BJ (cell line): ENCODE results near the gene CRTAC1. TPM values are rescaled to one million over a fixed set of nuclear protein-coding genes. Genes with fewer than 3 reads are reported as not detected.

Source experiments
- CTCF ChIA-PET: fragments of 350-600 bp; formaldehyde crosslinking; extraction: SDS; loops from one replicate; lab custom pipeline; 2021; ENCODE audit warnings: antibody characterized with exemption, inconsistent platforms; lab: Yijun Ruan, JAX
- POLR2A ChIA-PET: fragments of 300-600 bp; sonication (Branson Sonifier 250); formaldehyde crosslinking; extraction: SDS; loops from one replicate; lab custom pipeline; 2021; ENCODE audit warnings: antibody characterized with exemption; lab: Charles Lee
- DNase-seq: peaks from one replicate; pipeline ENCODE4 v3.0.0-alpha.2; 2011; ENCODE audit warnings: low read depth
- H3K27me3 ChIP-seq: 2 replicates; pipeline ENCODE4 v1.6.0; 2011; ENCODE audit warnings: low read length; ENCODE audit not compliant: control insufficient read depth, insufficient read depth
- H3K36me3 ChIP-seq: 2 replicates; pipeline ENCODE4 v1.5.1; 2011; ENCODE audit warnings: low read length; ENCODE audit not compliant: control insufficient read depth, insufficient read depth
- H3K4me3 ChIP-seq: 2 replicates; pipeline ENCODE4 v1.5.1; 2011; ENCODE audit warnings: low read depth, mild to moderate bottlenecking, control low read depth, low read length
- CTCF ChIP-seq: IDR thresholded peaks from 2 replicates; pipeline ENCODE4 v1.5.1; 2011; ENCODE audit warnings: low read depth, mild to moderate bottlenecking, control low read depth, inconsistent platforms, low read length, moderate library complexity; ENCODE audit not compliant: insufficient read depth
- polyA plus RNA-seq: library from polyadenylated mRNA; depleted of rRNA; stranded (reverse); fragments of >200 nt; gene quantifications from 2 replicates; pipeline ENCODE4 v1.2.3, GENCODE V29; 2011

Gene CRTAC1
- polyA plus RNA-seq, 1 experiment: not detected

GRCh38 chr10:97913193-97913592 lies 117.2 kb downstream of the CRTAC1 start:
- Histone ChIP-seq H3K27me3 (peaks cover 5% of the 10 kb centered on the region), H3K36me3 (no peaks in the 10 kb centered on the region), H3K4me3 (no peak overlapping the region)
- CTCF ChIA-PET: interaction anchor here (4.1 kb wide), 1 partner anchor 129 kb away, joined by 70 read pairs; no protein-coding TSS in a partner anchor
- POLR2A ChIA-PET: no interaction called here
- no peak for DNase-seq
- TF ChIP-seq CTCF: no peak

- POLR2A ChIA-PET: no interaction called here
- peaks cover 5% of the 10 kb centered on the region for H3K27me3 ChIP-seq
- no peak for TF ChIP-seq CTCF
- H3K4me3 ChIP-seq: no peak overlapping the region
- CTCF ChIA-PET: interaction anchor here (1.3 to 2.9 kb wide), 2 partner anchors 11 to 130 kb away, joined by 3 to 6 read pairs; no protein-coding TSS in a partner anchor
- H3K36me3 ChIP-seq: no peaks in the 10 kb centered on the region
- no peak for DNase-seq
Observed at GRCh38 chr10:97911217-97911616, 119.2 kb downstream of the CRTAC1 start.

GRCh38 chr10:97910661-97911060 lies 119.8 kb downstream of the CRTAC1 start:
- CTCF ChIA-PET: interaction anchor here (1.3 to 2.9 kb wide), 2 partner anchors 12 to 131 kb away, joined by 3 to 6 read pairs; no protein-coding TSS in a partner anchor
- no peaks in the 10 kb centered on the region for H3K36me3 ChIP-seq
- peaks cover 7% of the 10 kb centered on the region for H3K27me3 ChIP-seq
- H3K4me3 ChIP-seq: no peak overlapping the region
- no peak for DNase-seq
- POLR2A ChIA-PET: no interaction called here
- no peak for TF ChIP-seq CTCF

GRCh38 chr10:97907830-97908229 lies 122.6 kb downstream of the CRTAC1 start:
- no peak for DNase-seq
- TF ChIP-seq CTCF: no peak
- POLR2A ChIA-PET: no interaction called here
- peaks cover 7% of the 10 kb centered on the region for H3K27me3 ChIP-seq
- no peak overlapping the region for H3K4me3 ChIP-seq
- CTCF ChIA-PET: interaction anchor here (1.4 kb wide), 1 partner anchor 138 kb away, joined by 6 read pairs; no protein-coding TSS in a partner anchor
- no peaks in the 10 kb centered on the region for H3K36me3 ChIP-seq

GRCh38 chr10:97907211-97907610 lies 123.2 kb downstream of the CRTAC1 start:
- POLR2A ChIA-PET: no interaction called here
- TF ChIP-seq CTCF: no peak
- Histone ChIP-seq H3K36me3 (no peaks in the 10 kb centered on the region), H3K27me3 (peaks cover 7% of the 10 kb centered on the region), H3K4me3 (no peak overlapping the region)
- CTCF ChIA-PET: interaction anchor here (2.6 kb wide), 1 partner anchor 135 kb away, joined by 8 read pairs; no protein-coding TSS in a partner anchor
- no peak for DNase-seq
